HG03097 (cell line): ENCODE measurements around the gene CD46.

ENCODE experiments used
- ATAC-seq: cut with Tn5 transposase; IDR thresholded peaks from one replicate; pipeline ENCODE4 v1.9.1; 2021; ENCODE audit not compliant: unreplicated experiment, low FRiP score

CD46 gene

DNA sequence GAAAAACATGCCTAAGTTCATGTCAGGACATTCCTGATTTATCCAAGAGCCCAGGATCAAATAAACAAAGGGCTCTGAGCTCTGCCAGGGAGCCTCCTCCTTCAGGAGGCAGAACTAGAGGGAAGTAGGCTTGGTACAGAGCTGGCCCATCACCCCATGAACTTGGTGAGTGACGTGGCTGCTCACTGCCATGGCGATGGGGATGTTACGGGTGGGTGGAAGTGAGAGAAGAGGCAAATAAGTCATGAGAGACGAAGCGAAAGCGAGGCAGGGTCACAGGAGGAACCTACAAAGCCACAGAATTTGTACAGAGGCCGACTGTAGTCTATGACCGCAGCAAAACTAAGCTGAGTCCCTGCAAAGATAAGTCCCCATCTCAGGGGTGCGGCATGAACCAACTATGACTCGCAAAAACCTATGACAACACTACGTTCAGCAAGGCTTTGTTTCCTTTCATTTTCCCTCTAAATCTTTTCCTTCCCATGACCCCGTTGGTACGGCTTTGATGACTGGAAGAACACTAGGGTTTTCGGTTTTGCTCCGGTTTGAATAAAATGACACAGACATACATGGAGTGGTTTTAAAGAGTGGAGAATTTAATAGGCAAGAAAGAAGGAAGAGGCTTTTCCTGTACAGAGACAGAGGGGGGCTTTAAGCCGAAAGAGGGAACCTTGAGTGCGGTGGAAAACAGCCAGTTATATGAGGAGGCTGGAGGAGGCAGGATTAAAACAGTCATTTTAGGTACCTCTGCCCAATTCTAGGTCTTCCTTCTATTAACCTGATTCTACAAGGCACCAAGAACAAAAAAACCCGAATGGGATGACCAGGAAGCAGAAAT, 74.1 kb downstream of the CD46 start:
- peak; percentile 53 for ATAC-seq

DNA sequence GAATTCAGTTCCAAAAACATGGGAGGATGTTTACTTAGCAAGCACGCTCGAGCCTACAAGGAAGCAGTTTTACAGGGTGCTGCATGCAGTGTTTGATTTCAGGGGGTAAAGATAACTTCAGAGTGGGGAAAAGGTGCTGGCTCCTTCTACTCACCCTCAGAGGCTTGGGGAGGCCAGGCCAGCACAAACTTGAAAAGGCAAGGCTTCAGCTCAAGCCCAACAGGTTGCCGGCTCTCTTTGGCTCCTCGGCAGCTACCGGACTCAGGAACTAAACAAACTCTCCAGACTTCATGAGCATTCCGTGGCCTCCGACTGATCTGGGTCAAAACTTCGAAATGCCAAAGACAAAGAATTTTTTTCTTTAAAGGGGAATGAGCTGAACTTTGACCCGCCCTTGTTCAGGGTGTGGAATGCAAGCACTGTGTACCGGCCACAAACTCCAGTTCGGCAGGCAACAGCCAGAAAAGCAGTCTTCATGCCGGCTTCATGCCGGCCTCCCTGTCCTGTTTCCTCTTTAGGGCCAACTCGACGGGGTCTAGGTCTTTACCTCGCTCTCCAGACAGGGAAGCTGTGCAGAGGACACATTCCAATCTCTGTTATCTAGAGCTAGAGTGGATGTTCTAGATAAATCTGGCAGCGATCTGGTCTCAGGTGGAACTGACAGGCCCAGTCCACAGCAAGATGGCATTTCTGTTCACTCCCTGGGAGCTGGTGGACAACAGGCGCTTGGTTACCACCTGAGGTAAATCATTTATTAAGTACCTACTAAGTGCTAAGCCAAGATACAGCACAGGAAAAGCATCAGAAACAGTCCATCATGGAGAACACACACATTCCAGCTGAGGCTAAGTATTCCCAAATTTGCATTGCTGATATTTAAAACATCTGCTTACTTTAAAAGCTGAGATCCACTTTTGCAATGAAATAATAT, 75.0 kb downstream of the CD46 start:
- no peak for ATAC-seq

- no peak for ATAC-seq
These were observed 75.6 kb downstream of the CD46 start for GRCh38 chr1:207827488-207827830.

DNA sequence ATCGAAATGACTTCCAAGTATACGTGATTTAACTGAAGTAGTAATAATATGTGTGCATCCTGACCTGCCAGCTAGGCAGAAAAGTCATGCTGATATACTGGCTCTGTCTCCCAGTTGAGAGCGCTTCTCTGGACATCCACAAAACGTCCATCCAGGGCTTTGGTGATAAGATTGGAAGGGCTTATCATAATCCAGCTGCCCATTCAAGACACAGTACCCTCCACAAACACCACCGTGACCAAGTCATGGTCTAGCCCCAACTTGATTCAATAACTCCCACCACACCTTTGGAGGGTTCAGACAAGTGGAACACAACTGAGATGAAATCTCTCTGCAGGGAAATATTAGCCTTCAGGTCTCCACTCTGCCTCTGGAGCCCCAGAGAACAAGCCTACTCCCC, 76.2 kb downstream of the CD46 start:
- no peak for ATAC-seq

GRCh38 chr1:207828485-207829158, 76.8 kb downstream of the CD46 start:
- peak; percentile 25 for ATAC-seq

- no peak for ATAC-seq
These were observed 77.7 kb downstream of the CD46 start for GRCh38 chr1:207829576-207829975.

DNA sequence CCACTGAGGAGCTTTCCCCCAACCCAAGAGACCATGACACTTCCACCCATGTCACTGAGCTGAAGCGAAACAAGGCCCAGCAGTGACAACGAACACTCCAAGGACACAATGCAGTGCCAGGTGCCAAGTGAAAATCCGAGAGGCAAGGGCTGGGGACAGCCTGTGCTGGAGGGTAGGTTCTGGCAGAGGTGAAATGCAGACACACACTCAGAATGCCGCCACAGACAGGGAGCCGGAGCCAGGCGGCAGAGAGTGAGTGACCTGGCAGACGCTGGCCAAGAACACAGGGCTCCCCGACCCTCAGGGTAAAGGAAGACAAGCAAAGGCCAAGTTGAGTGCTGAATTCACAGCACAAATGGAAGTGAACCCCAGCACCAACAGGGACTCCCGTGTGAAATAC, 78.9 kb downstream of the CD46 start:
- ATAC-seq, result no peak

GRCh38 chr1:207831517-207832327, 79.9 kb downstream of the CD46 start:
- peak; percentile 62 for ATAC-seq

GRCh38 chr1:207832796-207833195, 80.9 kb downstream of the CD46 start:
- no peak for ATAC-seq

DNA sequence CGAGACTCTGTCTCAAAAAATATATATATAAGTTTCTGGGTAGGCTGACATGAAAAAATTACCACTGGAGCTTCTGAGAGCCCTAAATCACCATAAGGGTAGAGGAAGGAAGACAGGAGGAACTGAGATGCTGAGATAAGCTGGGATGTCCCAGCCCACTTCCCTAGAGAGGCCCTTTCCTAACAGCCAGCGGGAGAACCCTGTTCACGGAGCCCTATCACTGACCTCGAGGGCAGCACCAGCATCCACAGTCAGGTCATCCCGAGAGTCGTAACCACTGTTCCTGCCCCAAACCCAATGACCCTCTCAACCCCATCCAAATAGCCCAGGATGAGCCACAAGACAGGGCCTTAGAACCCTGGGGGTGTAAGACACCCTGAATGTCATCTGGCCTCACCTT, 81.5 kb downstream of the CD46 start:
- ATAC-seq, result no peak

DNA sequence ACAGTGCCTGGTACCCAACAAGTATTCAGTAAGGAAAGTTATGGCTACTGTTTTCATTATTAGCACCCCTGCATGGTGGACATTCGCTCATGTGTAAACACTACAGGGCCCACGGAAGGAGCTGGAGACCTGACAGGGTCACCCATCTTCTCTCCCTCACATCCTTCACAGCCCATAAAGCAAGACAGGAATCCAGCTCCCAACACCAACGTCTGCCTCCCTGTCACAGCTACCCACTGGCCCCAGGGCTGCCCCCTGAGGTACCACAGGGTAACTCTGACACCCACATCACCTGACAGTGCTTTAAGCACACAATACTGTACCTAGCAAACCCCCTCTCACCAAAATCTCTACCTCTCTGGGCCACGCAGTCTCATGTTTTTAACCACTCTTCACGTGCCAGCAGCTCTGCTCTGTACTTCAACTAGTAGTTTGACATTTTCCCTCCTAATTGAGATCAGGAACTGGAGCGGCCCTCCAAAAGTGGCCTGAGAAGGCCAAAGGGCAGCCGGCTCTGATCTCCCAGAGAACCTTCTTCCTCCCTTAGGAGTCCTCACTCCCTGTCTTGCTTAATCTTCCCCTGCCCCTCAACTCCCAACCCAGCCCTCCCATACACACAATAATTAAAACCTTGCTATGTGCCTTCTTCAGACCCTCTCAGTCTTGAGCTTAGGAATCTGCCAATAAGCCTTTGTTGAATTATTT, 82.3 kb downstream of the CD46 start:
- no peak for ATAC-seq

- ATAC-seq, result no peak
These were observed 84.1 kb downstream of the CD46 start for GRCh38 chr1:207835958-207836357.

- ATAC-seq, result no peak
These were observed 84.9 kb downstream of the CD46 start for GRCh38 chr1:207836591-207837347.

DNA sequence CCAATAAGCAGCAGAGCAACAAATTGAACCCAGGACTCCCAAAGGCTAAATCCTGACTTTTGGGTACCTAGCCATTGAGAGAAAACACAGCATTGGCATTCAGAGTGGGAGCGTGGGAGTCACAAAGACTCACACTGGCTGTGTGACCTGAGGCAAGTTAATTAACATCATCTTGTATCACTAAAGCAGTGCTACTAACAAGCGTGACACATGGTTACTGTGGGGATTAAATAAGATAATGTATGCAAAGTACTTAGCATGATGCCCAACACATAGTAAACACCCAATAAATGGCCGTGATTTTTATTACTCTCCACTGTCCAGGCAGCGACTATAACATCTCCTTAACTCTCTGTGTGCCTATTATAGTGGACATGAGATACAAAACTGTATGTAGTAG, 85.8 kb downstream of the CD46 start:
- no peak for ATAC-seq

GRCh38 chr1:207838156-207839082, 86.6 kb downstream of the CD46 start:
- no peak for ATAC-seq

- ATAC-seq, result no peak
These were observed 87.2 kb downstream of the CD46 start for GRCh38 chr1:207839083-207839413.

DNA sequence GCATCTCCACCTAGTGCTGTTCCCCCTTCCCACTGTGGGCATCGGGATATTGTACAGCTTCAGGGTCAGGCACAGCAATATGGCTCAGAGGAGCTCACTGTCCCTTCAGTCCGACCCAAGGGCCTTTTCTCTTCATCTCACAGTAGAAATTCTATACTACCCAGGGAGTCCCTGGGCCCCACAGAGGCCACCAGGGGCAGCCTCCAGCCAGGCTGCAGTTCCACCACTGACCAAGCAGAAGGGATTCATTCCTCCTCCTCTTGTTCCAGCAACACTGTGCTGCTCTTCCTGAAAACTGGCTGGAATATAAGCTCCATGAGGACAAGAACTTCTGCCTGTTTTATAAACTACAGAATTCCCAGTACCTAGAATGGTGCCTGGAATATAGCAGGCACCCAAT, 88.5 kb downstream of the CD46 start:
- no peak for ATAC-seq

DNA sequence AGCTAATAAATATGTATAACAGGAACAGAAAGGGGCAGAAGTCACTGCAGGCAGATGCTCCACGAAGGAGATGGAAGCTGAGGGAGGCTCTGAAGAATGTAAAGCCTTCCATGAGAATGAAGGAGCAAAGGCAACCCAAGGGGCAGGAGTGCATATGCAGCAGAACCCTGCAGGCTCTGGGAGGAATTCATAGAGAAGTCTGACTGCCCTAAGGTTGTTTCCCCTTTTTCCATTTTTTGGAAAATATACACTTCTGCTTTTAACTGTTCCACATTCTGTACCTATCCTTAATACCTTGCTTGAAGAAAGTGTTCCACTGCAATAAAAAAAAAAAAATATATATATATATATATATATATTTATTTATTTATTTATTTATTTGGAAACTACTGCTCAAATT, 89.4 kb downstream of the CD46 start:
- ATAC-seq, result no peak
